Hepatocyte (in vitro differentiated cells): Measurements from ENCODE around the gene RAB1B. TPM values are rescaled to one million over a fixed set of nuclear protein-coding genes. Genes with fewer than 3 reads are reported as not detected.

Experiments used
- DNase-seq: peaks from one replicate; pipeline ENCODE4 v3.0.0-alpha.2; 2016; ENCODE audit warnings: low spot score
- H2AFZ ChIP-seq: fragments of 200-600 bp; sonication (generic); 2 replicates; pipeline ENCODE4 v1.6.0; 2016; ENCODE audit warnings: antibody characterized with exemption, mild to moderate bottlenecking
- H3K27ac ChIP-seq: fragments of 200-600 bp; sonication (generic); 2 replicates; pipeline ENCODE4 v1.5.1; 2016; ENCODE audit warnings: mild to moderate bottlenecking
- H3K27me3 ChIP-seq: fragments of 200-600 bp; sonication (generic); 2 replicates; pipeline ENCODE4 v1.6.1; 2016
- H3K36me3 ChIP-seq: fragments of 200-600 bp; sonication (generic); replicated peaks from 2 replicates; pipeline ENCODE4 v1.5.1; 2016; ENCODE audit warnings: low read depth; ENCODE audit not compliant: insufficient read depth
- H3K4me1 ChIP-seq: fragments of 200-600 bp; sonication (generic); 2 replicates; pipeline ENCODE4 v1.5.1; 2016; ENCODE audit warnings: mild to moderate bottlenecking, moderate library complexity; ENCODE audit not compliant: insufficient read depth
- H3K4me2 ChIP-seq: fragments of 200-600 bp; sonication (generic); 2 replicates; pipeline ENCODE4 v1.6.0; 2016
- H3K4me3 ChIP-seq: fragments of 200-600 bp; sonication (generic); 2 replicates; pipeline ENCODE4 v1.5.1; 2016; ENCODE audit warnings: mild to moderate bottlenecking
- H3K79me2 ChIP-seq: fragments of 200-600 bp; sonication (generic); 2 replicates; pipeline ENCODE4 v1.6.0; 2017; ENCODE audit warnings: mild to moderate bottlenecking
- H3K9me2 ChIP-seq: fragments of 200-600 bp; sonication (generic); replicated peaks from 2 replicates; pipeline ENCODE4 v1.6.0; 2017; ENCODE audit warnings: mild to moderate bottlenecking; ENCODE audit not compliant: insufficient read depth
- H3K9me3 ChIP-seq: fragments of 200-600 bp; sonication (generic); 2 replicates; pipeline ENCODE4 v1.5.1; 2016; ENCODE audit warnings: low read depth, mild to moderate bottlenecking
- H4K20me1 ChIP-seq: fragments of 200-600 bp; sonication (generic); 2 replicates; pipeline ENCODE4 v1.6.0; 2016; ENCODE audit warnings: mild to moderate bottlenecking; ENCODE audit not compliant: insufficient read depth, poor library complexity, severe bottlenecking
- EZH2 ChIP-seq: fragments of 200-600 bp; sonication (generic); IDR thresholded peaks from 2 replicates; pipeline ENCODE4 v1.6.1; 2016; ENCODE audit warnings: antibody characterized with exemption, mild to moderate bottlenecking, borderline replicate concordance
- EZH2phosphoT487 ChIP-seq: fragments of 200-600 bp; sonication (generic); IDR thresholded peaks from one replicate; pipeline ENCODE4 v1.6.1; 2018; ENCODE audit warnings: antibody characterized with exemption, mild to moderate bottlenecking, low read depth, moderate library complexity; ENCODE audit not compliant: unreplicated experiment, severe bottlenecking
- WGBS: methylation state at CpG from one replicate; pipeline ENCODE4 v1.1.6; 2016; ENCODE audit warnings: low lambda C conversion rate; ENCODE audit errors: missing lambda C conversion rate; 5-methylcytosine and 5-hydroxymethylcytosine counted together
- polyA plus RNA-seq: library from polyadenylated mRNA; unstranded; fragments of >200 nt; fragmentation: Nextera tagmentation; extraction: Ambion mirVana; gene quantifications from 2 replicates; pipeline ENCODE4 v1.2.1, GENCODE V29; 2016
- total RNA-seq: library from RNA; depleted of rRNA; stranded (reverse); fragments of >200 nt; gene quantifications from 2 replicates; pipeline ENCODE4 v1.2.3, GENCODE V29; 2014
- TF ChIP-seq, protein P1 (sequence below): fragments of 200-600 bp; sonication (generic); IDR thresholded peaks from 2 replicates; pipeline ENCODE4 v1.5.1; 2016; ENCODE audit warnings: antibody characterized with exemption, mild to moderate bottlenecking; ENCODE audit not compliant: poor library complexity

The RAB1B gene
- total and polyA plus RNA-seq, 2 experiments from 2014 or later, result 19.9 to 88.4 TPM

- no peaks in the 10 kb centered on the region for H3K27me3 ChIP-seq
- DNase-seq, result no peak
- no peaks in the 10 kb centered on the region for H3K36me3 ChIP-seq
- H3K4me2 ChIP-seq, result no peak overlapping the region
- H3K27ac ChIP-seq, result no peak overlapping the region
- no peaks in the 10 kb centered on the region for H3K9me3 ChIP-seq
- peaks cover 3% of the 10 kb centered on the region for H4K20me1 ChIP-seq
- H3K9me2 ChIP-seq, result no peaks in the 10 kb centered on the region
- no peak overlapping the region for H2AFZ ChIP-seq
- TF ChIP-seq, protein P1, sequence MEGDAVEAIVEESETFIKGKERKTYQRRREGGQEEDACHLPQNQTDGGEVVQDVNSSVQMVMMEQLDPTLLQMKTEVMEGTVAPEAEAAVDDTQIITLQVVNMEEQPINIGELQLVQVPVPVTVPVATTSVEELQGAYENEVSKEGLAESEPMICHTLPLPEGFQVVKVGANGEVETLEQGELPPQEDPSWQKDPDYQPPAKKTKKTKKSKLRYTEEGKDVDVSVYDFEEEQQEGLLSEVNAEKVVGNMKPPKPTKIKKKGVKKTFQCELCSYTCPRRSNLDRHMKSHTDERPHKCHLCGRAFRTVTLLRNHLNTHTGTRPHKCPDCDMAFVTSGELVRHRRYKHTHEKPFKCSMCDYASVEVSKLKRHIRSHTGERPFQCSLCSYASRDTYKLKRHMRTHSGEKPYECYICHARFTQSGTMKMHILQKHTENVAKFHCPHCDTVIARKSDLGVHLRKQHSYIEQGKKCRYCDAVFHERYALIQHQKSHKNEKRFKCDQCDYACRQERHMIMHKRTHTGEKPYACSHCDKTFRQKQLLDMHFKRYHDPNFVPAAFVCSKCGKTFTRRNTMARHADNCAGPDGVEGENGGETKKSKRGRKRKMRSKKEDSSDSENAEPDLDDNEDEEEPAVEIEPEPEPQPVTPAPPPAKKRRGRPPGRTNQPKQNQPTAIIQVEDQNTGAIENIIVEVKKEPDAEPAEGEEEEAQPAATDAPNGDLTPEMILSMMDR, result no peak
- no peak for TF ChIP-seq EZH2
- TF ChIP-seq EZH2phosphoT487, result no peak
- peaks cover 8% of the 10 kb centered on the region for H3K4me1 ChIP-seq
- peaks cover 35% of the 10 kb centered on the region for H3K79me2 ChIP-seq
- no peak overlapping the region for H3K4me3 ChIP-seq
- 97% methylated on average over 7 of the region's 14 CpGs for WGBS
Measured at GRCh38 chr11:66283461-66284105, 15.1 kb downstream of the RAB1B start.

GRCh38 chr11:66284526-66285078 is 16.2 kb downstream of the RAB1B start:
- H3K27ac ChIP-seq, result no peak overlapping the region
- no peak for DNase-seq

DNA sequence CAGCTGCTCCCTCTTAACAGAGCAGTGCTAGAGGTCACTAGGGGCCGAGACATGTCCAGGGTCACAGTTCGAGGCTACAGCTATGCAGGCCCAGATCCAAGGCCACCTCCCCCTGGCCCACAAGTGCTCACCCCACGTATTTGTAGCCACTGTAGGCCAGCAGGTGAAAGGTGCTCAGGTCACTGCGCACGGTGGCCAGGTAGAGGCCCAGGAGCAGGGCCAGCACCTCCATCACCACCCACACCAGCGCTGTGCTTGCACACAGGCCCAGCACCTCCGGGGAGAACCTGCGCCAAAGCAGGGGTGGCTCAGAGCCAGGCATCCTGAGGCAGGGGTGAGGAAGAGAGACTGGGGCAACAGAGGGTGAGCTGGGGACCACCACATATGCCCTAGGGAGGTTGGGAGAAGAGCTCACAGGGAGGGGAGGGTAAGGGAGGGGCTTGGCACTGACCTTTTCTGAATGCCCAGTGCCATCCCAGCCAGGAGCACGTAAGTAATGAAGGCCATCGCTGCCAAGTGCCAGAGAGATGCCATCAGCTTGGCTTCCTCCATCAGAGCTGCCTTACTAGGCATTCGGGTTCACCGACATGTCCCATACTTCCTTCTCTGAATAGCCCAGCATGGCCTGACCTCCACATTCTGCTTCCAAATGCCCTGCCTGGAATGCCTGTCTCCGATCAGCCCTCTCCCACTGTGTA is 17.0 kb downstream of the RAB1B start:
- H3K27me3 ChIP-seq, result no peaks in the 10 kb centered on the region
- TF ChIP-seq, protein P1, result no peak
- TF ChIP-seq EZH2, result no peak
- TF ChIP-seq EZH2phosphoT487, result no peak
- no peak for DNase-seq
- 97% methylated on average over 13 of the region's 13 CpGs for WGBS
- no peak overlapping the region for H3K4me3 ChIP-seq
- H3K4me1 ChIP-seq, result peaks cover 14% of the 10 kb centered on the region
- no peak overlapping the region for H3K27ac ChIP-seq
- H4K20me1 ChIP-seq, result peaks cover 3% of the 10 kb centered on the region
- no peak overlapping the region for H2AFZ ChIP-seq
- peaks cover 35% of the 10 kb centered on the region for H3K79me2 ChIP-seq
- H3K4me2 ChIP-seq, result no peak overlapping the region
- no peaks in the 10 kb centered on the region for H3K9me2 ChIP-seq
- H3K36me3 ChIP-seq, result no peaks in the 10 kb centered on the region
- no peaks in the 10 kb centered on the region for H3K9me3 ChIP-seq

More at GRCh38 chr11:66284526-66285078, 16.2 kb downstream of the RAB1B start:
- peaks cover 35% of the 10 kb centered on the region for H3K79me2 ChIP-seq
- H3K9me3 ChIP-seq, result no peaks in the 10 kb centered on the region
- peaks cover 3% of the 10 kb centered on the region for H4K20me1 ChIP-seq
- H3K4me2 ChIP-seq, result no peak overlapping the region
- peaks cover 8% of the 10 kb centered on the region for H3K4me1 ChIP-seq
- H3K9me2 ChIP-seq, result no peaks in the 10 kb centered on the region
- no peaks in the 10 kb centered on the region for H3K36me3 ChIP-seq
- 96% methylated on average over 9 of the region's 16 CpGs for WGBS
- TF ChIP-seq EZH2, result no peak
- no peaks in the 10 kb centered on the region for H3K27me3 ChIP-seq
- no peak overlapping the region for H2AFZ ChIP-seq
- H3K4me3 ChIP-seq, result no peak overlapping the region

DNA sequence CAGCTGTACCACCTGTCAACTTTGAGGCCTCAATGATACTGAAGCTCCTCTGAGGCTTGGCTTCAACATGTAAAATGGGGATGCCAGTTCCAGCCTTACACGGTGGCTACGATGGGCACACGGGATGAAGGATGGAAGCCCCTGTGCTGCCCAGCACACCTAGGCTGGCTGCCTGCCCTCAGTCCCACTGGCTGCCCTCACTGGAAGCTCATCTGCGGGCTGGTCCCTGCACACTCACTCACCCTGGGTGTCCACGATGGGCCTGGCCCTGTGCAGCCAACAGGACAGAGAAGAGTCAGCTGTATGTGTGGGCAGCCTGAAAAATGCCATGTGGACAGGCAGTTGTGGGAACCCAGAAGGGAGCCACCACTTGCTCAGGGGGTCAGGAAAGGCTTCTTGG is 18.3 kb downstream of the RAB1B start:
- H3K27me3 ChIP-seq, result peaks cover 7% of the 10 kb centered on the region
- no peaks in the 10 kb centered on the region for H3K9me3 ChIP-seq
- H3K27ac ChIP-seq, result no peak overlapping the region
- H3K9me2 ChIP-seq, result no peaks in the 10 kb centered on the region
- peaks cover 15% of the 10 kb centered on the region for H3K4me1 ChIP-seq
- TF ChIP-seq EZH2 (no peak), EZH2phosphoT487 (no peak)
- TF ChIP-seq, protein P1, result no peak
- 98% methylated on average over 5 of the region's 5 CpGs for WGBS
- H3K4me3 ChIP-seq, result no peak overlapping the region
- peaks cover 3% of the 10 kb centered on the region for H4K20me1 ChIP-seq
- H3K79me2 ChIP-seq, result peaks cover 35% of the 10 kb centered on the region
- no peak overlapping the region for H2AFZ ChIP-seq
- DNase-seq, result no peak
- H3K36me3 ChIP-seq, result no peaks in the 10 kb centered on the region
- H3K4me2 ChIP-seq, result peak overlapping the region; percentile 95
